Dermis blood vessel endothelial cell (primary cell): ENCODE results near the gene UBE3D. TPM values are rescaled to one million over a fixed set of nuclear protein-coding genes. Genes with fewer than 3 reads are reported as not detected.
"Not testable (repeated sequence)": the region's sequence is repeated elsewhere in the genome, so short reads cannot be mapped to it uniquely, and the experiment has no call there.

Experiments used
- DNase-seq: peaks from one replicate; pipeline ENCODE4 v3.0.0; 2010
- total RNA-seq: library from RNA; depleted of rRNA; stranded (reverse); fragments of >200 nt; gene quantifications from 2 replicates; pipeline ENCODE4 v1.2.3, GENCODE V29; 2014

UBE3D gene
- total RNA-seq, 1 donor from 2014 or later, result 5.8 TPM

DNA sequence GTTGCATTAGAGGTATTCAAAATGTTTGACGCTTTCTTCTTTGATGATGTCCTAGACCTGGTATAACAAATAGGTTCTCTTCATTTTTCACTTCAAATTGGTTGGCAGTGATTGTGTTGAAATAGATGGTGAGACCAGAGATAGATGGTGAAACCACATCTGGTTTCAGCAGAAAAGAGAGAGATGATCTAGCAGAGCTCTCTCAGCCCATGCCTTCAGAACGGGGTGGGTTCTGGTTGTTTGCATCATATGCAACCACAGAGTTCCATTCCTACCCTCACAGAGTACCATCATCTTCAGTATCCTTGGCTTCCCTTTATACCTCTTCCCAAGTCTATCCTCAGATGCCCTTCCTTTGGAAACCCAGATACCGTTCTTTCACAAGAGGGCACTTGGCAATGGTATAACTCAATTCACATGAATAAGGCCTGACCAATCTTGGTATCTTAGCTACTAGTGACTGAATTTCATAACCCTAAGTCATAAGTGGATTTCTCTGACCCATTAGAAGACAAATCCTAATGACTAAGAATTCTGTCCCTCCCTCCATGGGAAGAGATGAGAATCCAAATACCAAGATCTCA, 93.7 kb downstream of the UBE3D start:
- no peak for DNase-seq

DNA sequence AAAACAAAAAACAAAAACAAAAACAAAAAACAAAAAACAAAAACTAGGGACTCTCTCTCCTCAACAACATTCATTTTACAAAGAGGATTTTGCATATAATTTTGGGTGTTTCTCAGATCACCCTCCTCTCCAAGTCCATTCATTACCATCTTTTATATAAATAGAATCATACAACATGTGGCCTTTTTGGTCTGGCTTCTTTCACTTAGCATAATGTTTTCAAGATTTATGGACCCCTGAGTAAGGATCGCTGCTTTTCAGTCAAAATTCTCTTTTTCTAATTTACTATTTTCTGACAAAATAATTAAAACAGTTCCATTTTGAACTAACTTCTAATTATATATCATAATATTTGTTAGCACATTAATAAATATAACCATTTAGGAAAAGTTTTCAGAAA, 94.8 kb downstream of the UBE3D start:
- DNase-seq, result no peak

DNA sequence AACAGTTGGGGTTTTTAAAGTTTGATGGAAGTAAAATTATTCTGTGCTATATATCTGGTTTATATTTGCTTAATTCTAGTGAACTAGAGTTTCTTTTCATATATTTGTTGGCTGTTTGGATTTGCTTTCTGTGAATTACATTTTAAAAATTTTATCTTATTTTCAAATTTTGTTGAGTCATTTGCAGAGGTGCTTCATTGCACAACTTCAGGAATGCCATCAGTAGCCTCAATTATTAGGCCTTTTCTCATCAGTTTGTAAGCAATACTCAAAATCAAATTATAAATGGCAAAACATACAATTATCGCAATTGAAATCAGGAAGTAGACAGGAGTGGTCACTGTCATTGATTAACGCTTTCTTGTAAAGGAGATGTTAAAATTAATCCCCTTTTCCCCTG, 96.9 kb downstream of the UBE3D start:
- no peak for DNase-seq

DNA sequence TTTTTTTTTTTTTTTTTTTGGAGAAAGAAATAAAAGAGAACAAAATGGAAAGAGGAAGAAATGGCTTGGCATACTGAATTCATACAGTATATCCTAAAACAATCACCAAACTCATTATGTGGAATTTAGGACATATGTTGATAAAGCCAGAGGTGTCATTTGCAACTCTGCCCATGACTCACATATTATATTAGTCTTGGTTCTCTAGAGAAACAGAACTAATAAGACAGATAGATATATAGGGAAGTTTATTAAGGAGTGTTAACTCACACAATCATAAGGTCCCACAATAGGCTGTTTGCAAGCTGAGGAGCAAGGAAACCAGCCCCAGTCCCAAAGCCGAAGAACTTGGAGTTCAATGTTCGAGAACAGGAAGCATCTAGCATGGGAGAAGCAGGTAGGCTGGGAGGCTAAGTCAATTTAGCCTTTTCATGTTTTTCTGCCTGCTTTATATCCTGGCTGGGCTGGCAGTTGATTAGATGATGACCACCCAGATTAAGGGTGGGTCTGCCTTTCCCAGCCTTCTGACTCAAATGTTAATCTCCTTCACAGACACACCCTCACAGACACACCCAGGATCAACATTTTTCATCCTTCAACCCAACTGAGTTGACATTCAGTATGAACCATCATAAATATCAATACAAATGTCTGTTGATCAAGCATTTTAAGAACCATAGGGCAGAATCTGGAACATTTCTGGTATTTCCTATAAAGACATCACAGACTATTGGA, 102.3 kb downstream of the UBE3D start:
- DNase-seq, result no peak

DNA sequence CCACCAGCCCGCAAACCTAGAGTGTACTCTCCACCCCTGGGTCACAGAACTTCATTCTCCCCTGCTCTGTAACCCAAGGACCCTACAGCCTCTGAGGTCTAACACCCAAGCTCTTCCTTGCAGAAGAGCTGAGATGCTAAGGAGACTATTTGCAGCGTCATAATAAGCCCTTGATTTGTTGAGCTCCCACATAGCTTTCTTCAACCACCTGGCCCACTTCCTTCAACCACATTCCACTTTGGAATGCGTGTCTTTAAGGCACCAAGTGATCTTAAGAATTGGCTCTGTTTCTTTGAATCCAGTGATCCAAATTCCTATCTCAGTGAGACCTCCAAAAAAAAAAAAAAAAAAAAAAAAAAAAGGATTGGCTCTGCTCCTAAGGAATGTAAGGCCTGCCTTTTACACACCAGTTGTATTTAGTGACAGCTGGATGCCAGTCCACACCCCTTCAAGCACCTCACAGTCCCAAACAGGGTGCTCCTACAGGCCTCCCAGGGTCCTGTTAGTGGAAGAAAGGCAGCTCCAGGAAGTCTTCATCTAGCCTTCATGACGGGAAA, 106.2 kb downstream of the UBE3D start:
- DNase-seq, result no peak

DNA sequence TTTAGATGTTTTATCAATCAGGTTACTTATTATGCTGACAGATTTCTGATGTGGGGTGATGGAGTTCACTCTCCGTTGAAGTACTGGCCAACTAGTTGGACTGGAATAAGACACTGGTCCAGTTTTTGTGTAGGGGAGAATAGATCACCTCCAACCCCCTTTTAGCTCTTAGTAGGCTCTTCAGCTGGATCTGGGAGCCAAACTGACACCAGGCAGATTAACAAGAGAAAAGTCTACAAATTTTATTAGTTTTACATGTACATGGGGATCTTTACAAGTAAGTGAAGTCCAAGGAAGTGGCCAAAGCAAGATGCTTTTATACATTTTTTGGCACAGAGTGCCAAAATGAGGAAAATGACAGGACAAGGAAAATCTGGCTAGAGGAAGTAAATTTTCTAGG, 107.1 kb downstream of the UBE3D start:
- no peak for DNase-seq

DNA sequence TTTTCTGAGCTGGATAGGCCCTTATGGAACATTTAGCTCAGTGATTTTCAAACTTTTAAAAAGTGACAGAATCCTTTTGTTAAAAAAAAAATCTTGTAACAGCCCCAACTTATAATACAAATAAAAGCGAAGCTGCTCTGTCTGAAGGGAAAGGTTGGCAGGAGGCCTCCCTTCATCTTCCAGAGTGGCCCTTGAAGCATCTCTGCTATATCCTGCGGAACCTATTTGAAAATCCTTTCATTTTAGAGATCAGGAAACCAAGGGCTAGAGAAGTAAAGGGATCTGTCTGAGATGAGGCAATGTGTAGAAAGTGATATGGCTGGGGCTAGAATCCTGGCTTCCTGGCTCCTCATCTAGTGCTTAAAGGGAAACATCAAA, 107.8 kb downstream of the UBE3D start:
- DNase-seq, result no peak

DNA sequence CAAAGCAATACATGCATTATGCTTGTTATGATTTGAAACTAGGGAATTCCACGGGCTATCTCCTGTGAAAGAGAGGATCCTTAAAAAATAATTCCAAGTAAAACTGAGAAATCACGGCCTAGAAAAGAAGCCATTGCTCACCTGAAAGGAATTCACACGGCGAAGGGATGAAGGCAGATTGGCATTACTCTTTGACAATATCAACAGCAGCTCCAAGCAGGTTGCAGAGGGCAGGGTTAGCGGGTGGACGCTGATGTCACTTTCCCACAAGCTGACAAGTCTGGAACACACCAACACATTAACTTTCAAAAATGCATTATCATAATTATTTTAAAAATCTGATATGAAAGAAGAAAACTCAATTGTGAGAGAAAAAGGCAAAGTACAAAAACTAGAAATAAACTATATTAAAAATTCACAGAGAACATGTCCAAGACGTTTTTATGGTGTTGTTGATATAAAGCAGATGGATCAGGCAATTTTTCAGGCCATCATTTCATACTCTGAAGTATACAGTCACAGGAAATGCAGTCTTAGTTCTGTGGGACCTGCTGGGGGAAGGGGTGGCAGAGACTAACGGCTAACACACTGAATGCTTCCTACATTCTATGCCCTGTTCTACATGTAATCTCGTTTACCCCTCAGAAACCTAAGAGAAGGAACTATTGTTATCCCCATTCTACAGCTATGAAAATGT, 108.3 kb downstream of the UBE3D start:
- no peak for DNase-seq

DNA sequence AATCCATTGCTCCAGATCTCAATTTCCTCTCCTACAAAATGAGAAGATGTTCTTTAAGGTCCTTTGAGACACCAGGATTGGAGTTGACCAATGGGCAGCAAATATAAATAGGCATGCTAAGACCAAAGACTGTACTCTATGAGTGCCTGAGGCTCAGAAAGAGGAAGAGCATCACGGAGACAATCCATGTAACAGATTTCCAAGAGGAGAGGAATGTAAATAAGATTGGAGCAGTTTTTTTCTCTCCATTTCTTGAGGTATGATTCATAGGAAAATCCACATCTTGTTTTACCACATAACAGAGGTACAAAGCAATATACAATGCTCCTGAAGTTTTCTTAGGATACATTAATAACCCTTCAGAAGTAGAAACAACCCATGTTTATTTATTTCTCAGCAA, 109.8 kb downstream of the UBE3D start:
- DNase-seq, result no peak

DNA sequence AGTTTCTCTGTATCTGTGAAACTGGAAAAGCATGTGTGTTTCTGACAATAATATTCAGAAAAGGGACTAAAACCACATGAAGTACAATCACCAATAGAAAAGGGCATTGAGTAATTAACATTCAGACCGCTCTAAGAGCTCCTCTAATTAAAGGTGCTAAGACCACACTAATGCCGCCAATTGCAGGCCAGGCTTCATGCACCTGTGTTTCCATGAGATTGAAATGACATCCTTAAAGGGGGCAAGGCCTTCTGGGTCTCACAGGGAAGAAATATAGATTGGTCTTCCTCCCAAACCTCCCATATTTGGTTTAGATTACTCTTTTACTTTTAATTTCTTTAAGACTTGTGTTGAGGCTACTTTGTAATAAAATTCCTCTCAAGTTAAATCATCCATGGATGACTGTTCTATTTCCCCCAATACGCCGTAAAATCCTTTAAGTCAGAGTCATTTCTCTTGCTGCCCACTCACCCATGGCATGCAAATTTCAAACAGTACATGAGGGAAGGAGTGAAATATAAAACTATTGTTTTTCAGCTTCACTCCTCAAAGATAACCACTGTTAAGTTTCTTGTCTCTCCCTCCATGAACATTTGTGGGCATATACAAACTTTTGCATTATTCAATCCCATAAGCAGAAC, 110.6 kb downstream of the UBE3D start:
- no peak for DNase-seq

DNA sequence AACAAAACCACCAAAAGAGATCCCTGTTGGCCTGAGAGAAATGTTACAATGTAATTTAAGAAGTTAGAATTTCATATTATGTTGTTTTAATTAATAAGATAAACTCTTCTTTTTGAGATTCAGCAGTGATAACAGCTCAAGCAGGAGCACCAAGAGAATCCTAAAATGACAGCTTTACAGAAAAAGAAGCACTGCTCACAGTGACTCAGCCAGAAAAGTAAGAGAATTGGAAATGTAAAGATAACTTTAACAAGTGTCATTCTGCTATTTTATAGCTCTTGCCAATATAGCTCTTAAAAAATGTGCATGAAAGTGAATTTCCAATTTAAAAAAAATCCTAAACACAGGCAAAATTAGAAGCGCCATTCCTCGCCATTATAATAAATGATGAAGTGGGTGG, 111.3 kb downstream of the UBE3D start:
- no peak for DNase-seq

DNA sequence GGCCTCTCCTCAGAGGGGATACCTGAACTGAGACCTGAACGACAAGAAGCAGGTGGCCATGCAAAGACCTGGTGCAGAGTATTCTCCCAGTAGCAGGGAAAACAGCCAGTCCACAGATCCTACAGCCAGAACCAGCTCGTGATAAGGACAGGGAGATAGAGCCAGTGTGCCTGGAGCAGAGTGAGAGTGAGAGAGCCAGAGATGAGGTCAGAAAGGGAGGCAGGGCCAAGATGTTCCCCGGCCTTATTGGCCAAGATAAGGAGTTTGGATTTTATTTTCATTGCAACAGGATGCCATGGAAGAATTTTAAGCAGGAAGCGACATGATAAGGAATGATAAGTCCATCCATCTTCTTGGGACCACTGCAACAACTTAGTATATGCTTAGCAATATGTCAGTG, 111.8 kb downstream of the UBE3D start:
- DNase-seq, result no peak

DNA sequence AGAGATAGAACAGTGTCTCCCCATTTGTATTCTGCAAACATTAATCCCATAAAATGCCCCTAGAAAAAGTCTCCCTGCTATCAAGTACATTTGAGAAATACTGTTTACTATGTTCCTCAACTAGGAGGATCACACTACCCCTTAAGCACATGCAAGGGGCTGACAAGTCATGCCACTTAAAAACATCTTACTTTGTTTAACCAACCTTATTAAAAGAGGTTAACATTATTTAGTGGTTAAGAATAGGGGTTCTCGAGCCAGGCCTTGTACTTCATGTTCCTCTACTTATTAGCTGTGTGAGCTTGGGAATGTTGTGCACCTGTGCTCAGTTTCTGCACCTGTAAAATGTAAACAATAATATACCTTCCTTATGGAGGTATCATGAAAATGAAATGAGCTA, 113.7 kb downstream of the UBE3D start:
- no peak for DNase-seq

DNA sequence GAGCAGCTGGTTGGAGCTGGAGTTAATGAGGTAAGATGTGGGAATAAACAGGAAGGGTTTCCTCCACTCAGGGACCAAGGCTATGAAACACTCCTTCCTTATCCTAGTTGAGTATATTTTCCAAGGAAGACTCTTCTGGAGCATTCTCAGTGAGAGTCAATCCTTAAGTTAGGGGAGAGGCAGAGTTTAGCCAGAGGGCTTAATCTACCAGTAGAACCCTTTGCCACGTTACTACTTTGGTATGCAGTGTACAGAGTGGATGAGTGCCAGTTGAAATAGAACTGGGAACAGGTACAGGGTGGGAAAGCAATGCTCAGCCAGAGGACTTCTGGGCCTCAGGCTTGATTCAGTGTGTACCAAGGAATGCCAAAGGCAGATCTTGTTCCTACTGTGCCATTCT, 114.3 kb downstream of the UBE3D start:
- no peak for DNase-seq

DNA sequence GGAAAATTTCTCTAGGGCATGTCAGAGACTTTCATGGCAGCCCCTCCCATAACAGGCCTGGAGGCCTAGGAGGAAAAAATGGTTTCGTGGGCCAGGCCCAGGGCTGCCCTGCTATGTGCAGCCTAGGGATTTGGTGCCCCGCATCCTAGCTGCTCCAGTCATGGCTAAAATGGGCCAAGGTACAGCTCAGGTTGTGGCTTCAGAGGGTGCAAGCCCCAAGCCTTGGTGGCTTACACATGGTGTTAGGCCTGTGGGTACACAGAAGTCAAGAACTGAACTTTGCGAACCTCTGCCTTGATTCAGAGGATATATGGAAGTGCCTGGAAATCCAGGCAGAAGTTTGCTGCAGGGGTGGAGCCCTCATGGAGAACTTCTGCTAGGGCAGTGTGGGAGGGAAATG, 134.7 kb downstream of the UBE3D start:
- not testable (repeated sequence) for DNase-seq

DNA sequence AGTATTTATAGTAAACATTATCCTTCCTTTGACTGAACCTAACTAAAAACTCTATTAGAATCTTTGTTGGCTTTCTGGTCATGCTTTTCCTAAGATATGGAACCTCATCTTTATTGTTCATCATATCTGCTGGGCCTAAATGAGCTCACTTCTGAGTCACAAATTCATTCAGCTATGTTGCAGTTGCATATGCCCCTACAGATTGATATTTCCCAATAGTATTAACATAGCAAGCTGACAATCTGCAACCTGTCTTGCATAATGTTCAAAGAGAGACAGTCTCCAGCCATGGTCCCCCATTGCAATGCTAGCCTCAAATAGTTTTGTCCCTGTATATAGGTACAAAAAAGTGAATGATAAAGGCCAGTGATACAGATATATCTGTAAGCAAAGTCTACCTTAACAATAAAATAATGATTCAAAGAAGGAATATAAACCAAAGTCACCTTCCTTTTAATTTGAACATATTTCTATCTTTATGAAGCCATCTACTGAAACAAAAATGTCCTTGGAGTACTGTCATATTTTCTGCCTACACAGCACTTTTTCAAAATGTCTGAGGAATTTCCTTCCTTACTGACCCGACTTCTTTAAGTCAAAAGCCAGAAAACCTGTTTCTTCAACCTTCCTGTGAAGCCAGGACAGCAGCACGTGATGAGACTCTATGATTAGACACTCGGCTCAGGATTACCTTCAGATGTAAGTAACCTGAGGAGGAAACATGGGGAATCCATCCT, 140.7 kb downstream of the UBE3D start:
- no peak for DNase-seq

DNA sequence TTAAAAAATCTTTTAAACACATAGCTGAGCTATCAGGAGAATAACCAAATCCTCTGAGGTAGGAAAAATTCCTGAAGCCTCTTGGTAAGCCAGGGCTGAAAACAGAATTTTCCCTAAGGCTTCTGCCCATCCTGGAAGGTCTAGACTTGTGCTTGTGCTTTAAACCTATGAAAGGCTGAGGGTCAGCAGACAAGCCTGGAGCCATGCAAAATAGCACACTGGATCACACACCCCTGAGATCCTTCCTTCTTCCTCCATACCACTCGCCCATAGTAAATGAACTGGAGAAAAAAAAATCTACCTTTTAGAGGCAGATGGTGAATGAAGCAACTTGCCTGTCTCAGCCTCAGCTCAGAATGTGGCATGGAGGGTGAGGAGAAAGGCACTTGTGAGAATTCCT, 144.4 kb downstream of the UBE3D start:
- DNase-seq, result no peak

DNA sequence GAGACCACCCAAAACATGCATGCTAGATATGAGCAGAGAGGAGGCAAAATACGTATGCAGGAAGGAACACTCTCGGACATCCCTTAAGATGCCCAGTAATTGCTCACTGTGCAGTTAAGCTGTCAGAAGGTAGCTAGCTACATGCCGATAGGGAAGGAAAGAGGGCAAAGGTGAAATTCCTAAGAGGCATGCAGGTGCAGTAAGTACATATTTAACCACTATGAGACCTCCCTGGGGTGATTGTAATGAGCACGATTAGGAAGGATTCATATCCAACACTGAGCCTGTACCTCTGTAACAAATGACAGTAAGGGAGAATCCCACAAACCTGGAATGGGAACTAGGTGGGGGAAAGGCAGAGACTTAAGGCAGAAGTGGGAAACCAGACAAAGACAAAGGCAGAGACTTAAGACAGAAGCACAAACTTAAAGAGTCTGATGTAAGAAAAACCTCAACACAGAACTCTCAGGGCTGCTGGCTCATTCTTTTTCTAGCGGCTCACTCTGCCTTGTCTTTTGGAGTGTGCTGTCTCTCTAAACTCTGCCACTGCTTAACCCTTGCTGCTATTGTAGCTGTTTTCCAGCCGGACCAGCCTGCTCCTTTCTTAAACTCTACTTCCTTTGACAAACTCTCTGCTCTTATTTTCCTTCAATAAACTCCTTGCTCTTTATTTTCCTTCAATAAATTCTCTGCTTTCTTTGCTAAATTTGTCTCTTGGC, 148.1 kb downstream of the UBE3D start:
- no peak for DNase-seq

DNA sequence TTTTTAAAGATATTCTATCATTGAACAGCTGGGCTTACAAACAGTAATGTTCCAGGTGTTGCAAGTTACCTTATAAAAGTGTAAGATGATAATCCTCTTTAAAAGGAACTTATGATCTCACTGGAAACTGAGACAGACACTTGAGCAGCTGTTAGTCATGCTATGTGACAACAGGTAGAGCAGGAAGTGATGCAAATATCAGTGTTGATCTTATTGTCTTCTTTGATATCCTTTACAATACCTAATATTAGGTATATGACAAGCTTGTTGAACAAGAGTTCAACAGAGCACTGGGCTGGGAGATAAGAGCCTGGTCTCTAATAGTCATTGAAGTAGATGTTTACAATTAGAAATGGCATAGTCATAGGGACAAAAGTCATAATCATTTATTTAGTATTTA, 150.0 kb downstream of the UBE3D start:
- DNase-seq, result no peak

DNA sequence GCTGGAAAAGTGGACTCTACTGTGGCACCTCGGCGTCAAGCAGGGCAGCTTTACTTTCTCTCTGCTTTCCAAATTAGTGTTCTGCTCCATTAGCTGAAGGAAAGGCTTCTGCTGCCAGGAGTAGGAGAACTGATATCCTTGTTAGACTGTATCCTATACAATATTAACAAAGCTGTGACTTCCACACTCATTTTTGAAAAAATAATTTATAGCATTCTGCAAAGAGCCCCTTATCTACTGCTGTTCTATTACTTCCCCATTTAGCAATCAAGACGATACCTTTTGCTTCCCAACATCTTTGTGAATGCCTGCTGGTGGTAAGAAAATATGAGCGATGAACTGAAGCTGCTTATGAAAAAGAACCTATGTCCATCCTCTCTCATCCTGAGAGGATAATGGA, 151.1 kb downstream of the UBE3D start:
- DNase-seq, result no peak

DNA sequence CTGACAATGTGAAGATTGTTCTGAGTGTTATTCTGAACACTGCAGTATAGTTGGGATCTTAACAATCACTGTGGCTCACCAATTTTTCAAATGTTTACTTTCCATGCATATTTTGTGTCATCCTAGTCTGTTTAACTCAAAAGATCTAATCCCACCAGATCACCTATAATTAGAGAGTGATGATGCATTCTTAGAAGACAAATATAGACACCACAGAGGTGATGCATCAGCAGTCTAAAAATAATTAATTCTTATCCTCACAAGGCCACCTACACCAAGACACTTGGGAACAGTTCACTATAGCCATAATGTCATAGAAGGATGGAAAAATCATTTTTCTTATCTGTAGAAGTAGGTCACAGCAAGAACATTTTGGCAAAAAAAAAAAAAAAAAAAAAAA, 154.8 kb downstream of the UBE3D start:
- DNase-seq, result no peak

DNA sequence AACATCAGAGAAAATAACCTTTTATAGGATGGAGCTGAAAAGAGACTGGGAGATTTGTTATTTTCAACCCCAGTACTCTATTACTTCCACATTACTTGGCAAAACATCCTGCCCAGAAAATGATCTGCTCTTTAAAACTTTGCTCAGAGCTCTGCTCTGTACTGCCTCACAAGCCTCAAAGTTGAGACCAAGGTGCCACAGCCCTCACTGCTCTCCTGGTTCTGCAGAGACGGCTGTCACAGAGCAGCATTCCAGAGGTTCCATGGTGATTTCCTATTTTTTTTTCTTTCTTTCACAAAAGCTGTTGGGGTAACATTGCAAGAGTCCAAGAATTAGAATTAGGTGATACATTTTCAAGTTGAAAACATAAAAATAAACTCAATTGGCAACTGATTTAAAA, 155.2 kb downstream of the UBE3D start:
- no peak for DNase-seq
